ENCODE measurements around the gene IFI6.
"Not testable (repeated sequence)": the region's sequence is repeated elsewhere in the genome, so short reads cannot be mapped to it uniquely, and the experiment has no call there.

Gene IFI6

GRCh38 chr1:27649306-27649635 is 22.7 kb downstream of the IFI6 start:
- DNase-seq, result no peak

- DNase-seq, result no peak
Observed at GRCh38 chr1:27648602-27649305, 23.2 kb downstream of the IFI6 start.

DNA sequence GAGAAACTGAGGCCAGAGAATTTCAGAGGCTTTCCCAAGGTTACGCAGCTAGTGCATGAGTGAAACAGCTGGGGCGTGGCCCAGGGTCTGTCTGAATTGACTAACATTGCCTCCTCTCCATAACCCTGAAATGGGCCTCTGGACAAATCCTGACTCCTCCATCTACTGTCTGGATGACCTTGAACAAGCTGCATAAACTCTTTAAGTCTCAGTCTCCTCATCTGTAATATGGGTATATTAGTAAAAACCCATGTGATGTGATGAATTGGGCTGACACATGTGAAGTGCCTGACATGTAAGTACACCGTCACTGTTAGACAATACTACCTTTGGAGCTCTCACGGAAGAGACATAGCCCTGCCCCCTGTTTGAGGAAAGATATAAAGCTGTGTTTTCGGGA is 24.7 kb downstream of the IFI6 start:
- no peak for DNase-seq

- DNase-seq, result no peak
Observed at GRCh38 chr1:27646676-27647075, 25.3 kb downstream of the IFI6 start.

- DNase-seq, result no peak
Observed at GRCh38 chr1:27645071-27645415, 26.9 kb downstream of the IFI6 start.

DNA sequence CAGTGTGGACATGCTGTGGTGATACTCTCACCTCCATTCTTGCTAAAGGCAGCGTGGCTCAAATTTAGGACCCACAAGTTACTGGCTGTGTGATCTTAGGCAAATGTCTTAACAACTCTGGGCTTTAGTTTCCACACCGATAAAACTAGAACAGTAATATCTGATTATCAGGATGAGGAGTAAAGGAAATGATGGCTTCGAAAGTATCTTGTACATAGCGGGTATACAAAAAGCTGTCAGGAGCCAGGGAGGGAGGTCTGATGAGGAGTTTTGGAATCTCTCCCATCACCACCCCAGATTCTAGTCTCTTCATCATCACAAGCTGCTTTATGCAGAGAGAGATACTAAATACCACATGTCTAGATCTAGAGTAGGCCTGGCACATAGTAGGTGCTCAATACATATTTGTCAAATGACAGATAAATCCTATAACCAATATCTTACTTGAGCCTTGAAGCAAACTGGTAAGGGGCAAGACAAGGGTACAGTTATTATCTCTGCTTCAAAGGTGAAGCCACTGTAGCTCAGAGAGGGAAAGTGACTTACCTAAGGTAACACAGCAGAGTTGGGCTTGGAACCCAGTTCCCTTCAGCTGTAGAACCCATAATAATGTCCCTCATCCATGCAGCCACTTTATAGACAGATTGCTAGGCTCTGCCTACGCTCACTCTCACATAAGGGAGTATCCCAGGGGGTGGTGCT is 27.5 kb downstream of the IFI6 start:
- no peak for DNase-seq

DNA sequence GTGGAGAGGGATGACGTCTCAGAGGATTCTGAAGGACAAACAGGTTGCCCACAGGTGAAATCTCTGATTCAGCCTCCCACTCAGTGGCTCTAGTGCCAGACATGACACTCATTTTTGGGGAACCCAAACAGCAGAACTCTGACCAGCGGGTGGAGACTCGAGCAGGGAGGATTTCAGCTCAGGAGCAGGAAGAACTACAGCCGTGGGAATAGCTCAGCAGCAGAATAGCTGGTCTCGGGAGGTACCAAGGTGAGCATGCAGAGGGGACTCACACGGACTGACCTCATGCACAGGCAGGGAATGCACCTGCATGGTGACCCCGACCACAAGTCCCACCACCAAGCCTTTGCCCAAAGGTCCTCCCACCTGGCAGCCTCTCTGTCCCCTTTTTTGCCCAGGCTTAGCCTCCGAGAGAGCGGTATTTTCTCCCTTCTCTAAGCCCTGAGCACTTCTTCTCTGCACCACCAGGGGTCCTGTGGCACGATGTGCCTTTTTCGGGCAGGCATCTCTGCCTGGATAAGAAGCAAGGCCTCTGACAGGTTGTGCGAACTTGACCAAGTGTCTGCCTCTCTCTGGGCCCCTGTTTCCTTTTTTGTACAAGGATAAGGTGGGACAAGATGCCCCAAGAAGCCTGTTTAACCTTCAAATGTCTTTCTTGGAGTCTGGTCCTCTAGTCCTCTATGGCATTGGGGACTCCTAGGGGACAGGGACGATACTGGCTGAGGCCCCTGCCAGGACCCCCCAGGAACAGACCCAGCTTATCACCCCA is 28.2 kb downstream of the IFI6 start:
- no peak for DNase-seq

- not testable (repeated sequence) for DNase-seq
Observed at GRCh38 chr1:27640514-27640913, 31.5 kb downstream of the IFI6 start.

GRCh38 chr1:27638805-27639204 is 33.2 kb downstream of the IFI6 start:
- no peak for DNase-seq

GRCh38 chr1:27638047-27638734 is 33.8 kb downstream of the IFI6 start:
- no peak for DNase-seq

GRCh38 chr1:27635396-27636142 is 36.4 kb downstream of the IFI6 start:
- no peak for DNase-seq

DNA sequence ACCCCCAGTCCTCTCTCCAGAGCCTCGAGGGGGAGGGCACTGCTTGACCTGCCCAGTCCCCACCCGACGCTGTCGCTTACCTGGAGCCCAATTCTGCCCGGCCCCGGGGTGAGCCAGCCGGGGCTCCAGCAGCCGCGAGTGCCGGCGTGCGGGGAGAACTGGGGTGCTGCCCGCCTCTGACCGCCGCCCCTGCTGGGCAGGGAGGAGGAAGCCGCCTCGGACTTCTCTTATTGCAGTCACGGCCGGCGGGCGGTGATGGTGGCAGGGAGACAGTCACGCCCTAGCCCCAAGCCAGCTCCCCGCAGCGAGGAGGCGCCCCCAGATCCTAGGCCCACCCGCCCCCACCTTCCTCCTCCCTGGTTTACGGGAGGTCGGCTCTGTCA is 37.0 kb downstream of the IFI6 start, which contains the start of gene FGR:
TSS of gene FGR (minus strand) at position 201 of the 383 bp plus-strand sequence. CDS start 11,269 bp downstream, outside the sequence.
- no peak for DNase-seq

DNA sequence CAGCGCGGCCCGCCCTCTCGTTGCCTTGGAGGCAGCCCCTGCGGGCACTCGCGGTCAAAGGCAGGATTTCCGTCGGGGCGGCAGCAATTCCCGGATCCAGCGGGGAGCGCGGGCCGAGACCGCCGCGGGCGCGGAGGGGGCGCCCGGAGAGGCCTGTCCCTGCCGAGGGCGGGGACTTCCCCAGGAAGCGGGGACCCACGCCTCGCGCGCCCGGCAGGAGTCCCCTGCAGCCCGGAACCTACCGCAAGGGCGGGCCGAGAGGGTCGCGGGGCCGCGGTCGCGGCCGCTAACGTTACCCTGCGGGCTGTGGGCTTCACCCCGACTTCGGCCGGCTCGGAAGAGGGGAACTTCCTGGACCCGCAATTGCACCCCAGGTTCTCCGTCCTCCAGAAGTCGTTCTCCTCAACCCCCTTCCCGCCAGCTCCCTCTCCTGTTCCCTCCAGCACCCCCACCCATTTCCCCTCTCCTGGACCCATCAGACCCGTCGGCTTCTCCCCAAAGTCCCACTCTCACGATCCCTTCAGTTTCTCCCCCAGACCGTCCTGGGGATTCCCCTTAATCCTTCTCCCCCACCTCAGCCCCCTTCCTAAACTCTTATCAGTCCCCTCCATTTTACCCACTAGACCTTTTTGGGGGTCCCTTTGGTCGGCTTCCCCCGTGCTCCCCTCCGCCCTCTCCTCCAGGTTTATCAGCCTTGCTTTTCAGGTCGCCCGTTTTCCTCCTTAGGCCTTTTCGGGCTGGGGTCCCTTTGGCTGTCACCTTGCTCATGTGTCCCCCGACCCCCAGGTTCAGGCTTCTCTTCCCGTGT is 37.6 kb downstream of the IFI6 start:
- DNase-seq, result no peak

- no peak for DNase-seq
Observed at GRCh38 chr1:27633640-27634176, 38.3 kb downstream of the IFI6 start.

DNA sequence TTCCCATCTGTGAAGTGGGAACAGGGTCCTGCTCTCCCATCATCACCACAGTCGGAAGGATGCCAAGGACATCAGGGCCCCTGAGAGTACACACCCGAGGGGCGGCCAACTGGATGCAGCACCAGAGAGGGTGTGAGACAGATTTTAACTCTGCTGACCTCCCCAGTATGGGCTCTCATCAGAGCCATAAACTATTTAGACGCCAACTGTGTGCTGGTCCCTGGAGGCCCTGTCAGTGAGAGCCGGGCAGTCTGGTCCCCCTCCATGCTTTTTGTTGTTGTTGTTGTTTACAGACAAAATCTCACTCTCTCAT is 38.7 kb downstream of the IFI6 start:
- no peak for DNase-seq

- no peak for DNase-seq
Observed at GRCh38 chr1:27632387-27633297, 39.4 kb downstream of the IFI6 start.

DNA sequence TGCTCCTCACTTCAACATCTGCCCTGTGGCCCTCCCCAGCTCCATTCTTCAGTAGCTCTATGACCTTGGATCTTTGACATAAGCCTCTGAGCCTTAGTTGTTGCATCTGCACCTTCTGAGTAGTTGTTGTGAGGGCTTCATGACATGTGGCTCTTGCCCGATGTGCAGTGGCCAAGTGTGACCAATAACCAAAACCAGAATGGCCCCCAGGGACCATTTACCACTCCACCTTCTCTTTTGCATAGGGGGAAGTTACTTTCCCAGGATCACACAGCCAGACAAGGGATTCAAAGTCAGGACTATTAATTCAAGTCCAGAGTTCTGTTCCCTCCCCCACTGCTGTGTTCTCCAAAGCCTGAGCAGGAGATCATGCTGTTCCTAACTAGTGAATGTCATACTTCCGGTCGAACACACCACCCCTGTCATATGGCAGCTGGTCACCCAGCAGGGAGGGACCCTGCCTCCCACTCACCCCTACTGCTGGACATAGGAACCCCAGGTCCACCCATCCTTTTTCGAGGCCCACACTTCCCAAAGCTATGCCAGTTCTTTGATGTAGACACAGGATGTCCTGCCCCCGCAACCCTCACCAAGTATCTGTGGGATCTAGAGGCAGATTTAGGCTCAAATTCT is 41.0 kb downstream of the IFI6 start:
- DNase-seq, result no peak

DNA sequence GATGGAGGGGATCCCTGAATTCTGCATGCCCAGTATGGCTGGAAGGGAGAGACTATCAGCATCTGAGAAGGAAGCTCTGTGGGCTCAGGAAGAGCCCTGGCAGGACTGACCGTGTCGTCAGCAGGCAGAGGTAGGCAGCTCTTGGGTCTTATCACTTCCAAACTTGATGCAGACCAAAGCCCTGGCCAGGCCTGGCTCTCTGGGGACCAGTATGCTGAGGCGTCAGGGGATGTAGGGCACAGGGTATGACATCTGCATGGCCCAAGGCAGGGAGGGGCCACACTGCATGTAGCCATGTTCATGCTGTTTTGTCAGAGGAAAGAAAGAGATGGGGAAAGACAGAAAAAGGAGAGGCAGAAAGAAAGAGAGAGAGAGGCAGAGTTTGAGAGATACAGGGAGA is 43.3 kb downstream of the IFI6 start:
- no peak for DNase-seq

DNA sequence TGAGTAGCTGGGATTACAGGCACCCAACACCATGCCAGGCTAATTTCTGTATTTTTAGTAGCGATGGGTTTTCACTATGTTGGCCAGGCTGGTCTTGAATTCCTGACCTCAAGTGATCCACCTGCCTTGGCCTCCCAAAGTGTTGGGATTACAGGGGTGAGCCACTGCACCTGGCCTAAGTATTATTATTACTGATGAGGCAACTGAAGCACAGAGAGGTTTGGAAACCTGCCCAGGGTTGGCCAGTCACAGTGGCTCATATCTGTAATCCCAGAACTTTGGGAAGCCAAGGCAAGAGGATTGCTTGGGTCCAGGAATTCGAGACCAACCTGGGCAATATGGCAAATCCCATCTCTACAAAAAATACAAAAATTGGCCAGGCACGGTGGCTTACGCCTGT is 44.3 kb downstream of the IFI6 start:
- not testable (repeated sequence) for DNase-seq

DNA sequence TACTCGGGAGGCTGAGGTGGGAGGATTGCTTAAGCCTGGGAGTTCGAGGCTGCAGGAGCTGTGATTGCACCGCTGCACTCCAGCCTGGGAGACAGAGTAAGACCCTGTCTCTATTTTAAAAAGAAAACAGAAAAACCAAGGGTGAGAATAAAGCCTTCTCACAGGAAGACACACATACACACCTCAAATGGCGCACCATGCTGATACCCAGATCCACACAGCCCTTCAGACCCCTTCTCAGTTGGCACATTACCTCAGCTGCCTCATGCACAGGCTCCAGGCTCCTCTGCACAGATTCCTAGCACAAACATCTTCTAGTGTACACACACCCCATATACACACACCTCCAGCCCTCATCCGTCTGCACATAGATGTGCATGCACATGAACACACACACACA is 44.9 kb downstream of the IFI6 start:
- DNase-seq, result no peak

Measured in midbrain (tissue), 1 donor.